ENCODE measurements around the gene DIP2B. TPM values are rescaled to one million over a fixed set of nuclear protein-coding genes. Genes with fewer than 3 reads are reported as not detected.
A peak's percentile ranks its signal among the peaks of the same experiment; 100 is the strongest.

Gene DIP2B
- total RNA-seq, 1 donor from 2014 or later = 22.6 TPM

DNA sequence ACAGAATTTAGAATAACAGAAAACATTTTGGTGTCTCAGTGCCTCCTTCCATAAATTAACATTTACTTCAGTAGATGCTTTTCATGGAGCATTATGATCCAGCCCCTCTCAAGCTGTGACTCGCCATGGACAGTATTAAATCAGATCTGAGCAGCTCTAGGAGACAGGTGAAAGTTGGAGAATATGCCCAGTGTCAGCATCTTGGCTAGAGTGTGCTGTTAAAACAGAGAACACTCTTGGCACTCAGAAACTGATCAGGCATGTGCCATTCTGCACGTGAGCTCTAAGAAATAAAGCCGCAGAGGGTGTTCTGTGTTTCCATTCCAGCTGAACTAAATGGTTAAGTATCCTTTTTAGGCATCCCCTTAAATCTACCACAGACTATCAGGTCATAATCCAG lies 68.0 kb downstream of the DIP2B start:
- DNase-seq (ENCODE audit: low read depth in 2 of 2) = no peak

DNA sequence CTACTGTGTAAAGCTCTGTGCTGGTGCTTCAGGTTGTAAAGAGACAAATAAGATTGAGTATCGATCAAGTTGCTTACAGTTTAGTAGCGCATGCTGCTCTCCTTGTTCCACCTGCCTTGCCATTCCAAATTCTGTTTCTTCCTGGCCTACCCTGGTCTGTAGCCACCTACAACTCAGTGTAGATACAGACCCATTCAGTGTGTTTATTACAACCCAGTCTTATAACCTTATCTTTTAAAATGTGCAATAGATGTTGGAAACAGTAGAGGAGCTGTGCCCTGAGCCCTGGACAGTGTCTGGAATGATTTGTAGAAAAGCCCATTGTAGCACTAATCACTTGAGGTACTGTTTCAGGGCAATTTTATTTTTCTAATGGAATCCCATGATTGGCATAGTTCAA lies 68.5 kb downstream of the DIP2B start:
- DNase-seq (ENCODE audit: low read depth in 2 of 2) = no peak

DNA sequence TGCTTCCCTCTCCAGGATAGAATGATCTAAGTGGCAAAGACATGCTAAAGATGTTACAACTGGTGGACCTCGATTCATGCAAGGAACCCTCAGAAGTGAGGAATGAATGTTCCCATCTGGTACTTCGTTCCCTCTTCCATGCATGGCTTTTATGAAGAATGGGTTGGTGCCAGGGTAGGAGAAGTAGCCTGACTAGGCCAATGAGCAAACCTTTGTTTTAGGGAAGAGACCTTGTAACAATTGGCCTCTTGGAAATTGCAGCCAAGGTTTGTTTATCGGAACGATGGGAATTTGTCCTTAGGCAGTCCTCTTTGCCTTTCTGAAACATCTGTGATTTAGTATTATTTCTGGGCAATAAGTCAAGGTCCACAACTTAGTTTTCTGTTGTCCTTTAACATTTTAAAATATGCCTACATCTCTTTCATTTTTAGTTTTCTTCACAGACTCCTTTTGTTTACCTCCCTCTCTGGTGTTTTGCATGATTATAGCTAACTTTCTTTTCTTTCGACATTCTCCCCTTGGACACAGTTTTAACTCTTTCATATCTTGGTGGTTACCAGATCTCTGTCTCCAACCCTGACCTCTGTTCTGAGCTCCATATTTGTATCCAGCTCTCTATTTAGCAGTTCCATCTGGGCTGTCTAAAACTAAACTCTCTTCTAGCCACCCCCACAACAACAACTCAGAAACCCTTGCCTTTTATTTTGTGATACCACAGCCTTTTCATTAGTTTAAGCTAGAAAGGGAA lies 70.0 kb downstream of the DIP2B start:
- no peak for DNase-seq (ENCODE audit: low read depth in 2 of 2)

DNA sequence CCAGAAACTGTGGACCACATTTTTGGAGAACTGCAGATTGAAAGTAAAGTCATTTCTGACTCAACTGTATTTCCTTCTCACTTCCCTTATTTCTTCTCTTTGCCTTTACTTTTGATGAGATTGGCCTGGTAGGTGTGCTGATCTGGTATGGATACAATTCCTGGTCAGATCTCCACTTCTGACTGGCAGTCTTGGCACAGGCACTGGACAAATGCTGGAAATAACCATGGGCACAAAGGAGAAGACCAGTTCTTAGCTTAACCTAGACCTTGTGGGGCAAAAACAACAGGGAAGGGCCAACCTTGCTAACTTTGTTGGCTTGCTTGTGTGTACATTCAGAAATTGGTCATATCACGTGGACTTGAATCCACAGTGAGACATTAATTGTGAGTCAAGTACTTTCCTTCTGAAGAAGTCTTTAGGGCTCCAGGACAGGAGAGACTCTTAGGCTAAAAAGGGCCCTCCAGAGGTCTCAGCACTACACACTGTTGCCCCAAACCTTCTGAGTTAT lies 75.0 kb downstream of the DIP2B start:
- DNase-seq (ENCODE audit: low read depth in 2 of 2) = no peak

DNA sequence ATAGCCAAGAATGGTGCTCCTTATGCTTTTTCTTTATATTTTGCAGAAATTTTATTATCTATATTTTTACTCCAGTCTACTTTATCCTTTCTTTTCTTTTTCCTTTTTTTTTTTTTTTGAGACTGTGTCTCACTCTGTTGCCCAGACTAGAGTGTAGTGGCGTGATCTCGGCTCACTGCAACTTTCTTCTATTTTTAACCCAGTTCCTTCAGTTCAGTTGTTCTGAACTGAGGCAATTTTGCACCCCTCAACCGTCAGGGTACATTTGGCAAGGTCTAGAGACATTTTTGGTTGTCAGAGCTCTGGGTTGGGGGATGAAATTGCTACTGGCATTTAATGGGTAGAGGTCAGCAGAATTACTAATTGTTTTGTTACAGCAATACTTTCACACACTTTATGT lies 75.7 kb downstream of the DIP2B start:
- DNase-seq (ENCODE audit: low read depth in 2 of 2) = no peak

DNA sequence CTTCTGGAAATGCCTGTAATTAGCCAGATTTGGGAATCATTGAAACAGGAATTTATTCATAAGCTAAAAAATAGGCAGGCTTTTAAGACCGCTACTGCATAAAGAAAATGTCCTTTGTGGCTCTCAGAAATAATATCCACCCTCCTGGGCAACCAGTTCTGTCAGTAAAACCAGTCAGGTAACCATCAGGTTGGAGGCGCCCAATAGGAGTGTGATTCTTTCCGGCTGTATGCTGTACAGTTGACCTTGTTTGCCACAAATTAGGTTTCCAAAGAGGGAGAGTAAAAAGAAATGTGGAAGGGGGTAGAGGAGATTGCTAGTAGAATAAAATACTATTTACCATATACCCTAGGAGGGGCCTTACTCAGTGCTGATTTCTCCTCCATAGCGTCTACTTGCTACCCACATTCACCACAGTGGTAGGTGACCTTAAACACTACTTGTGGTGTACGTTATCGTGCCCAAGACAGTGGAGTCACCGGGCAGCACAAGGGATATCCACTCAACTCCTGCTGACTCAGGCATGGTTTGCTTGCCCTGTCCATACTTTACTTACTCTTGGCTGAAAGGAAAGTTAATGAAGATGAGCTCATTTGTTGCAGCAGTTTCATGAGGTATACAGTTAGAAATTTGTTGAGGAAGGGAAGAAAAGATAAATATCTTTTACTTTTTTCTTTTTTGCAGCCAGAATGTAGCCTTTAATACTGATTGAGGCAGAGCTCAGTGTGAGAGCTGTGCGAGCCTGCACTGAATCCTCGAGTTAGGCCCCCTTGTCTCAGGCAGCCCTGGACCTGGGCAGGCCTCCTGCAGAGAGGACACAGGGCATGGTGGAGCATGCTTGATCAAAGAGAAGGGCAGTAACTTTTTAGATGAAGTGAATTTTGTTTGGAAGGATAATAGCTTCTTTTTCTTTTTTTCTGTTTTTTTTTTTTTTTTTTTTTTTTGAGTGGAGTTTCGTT lies 76.7 kb downstream of the DIP2B start:
- no peak for DNase-seq (ENCODE audit: low read depth in 2 of 2)

DNA sequence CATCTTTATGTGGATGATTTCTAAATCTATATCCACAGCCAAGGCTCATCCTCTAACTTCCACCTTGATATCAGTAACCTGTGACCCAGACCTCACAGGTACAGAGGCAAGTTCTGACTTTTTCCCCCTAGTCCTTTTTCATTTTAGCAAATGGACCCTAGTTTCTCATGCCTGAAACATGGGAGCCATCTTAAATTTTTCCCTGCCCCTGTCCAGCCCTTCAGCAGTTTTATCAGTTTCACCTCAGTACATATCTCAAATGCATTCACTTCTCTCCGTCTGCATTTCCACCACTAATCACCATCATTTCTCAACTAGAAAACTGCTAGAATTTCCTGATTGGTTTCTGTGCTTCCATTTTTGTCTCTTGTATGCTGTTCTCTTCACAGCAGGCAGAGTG lies 79.3 kb downstream of the DIP2B start:
- DNase-seq (ENCODE audit: low read depth in 2 of 2) = no peak

DNA sequence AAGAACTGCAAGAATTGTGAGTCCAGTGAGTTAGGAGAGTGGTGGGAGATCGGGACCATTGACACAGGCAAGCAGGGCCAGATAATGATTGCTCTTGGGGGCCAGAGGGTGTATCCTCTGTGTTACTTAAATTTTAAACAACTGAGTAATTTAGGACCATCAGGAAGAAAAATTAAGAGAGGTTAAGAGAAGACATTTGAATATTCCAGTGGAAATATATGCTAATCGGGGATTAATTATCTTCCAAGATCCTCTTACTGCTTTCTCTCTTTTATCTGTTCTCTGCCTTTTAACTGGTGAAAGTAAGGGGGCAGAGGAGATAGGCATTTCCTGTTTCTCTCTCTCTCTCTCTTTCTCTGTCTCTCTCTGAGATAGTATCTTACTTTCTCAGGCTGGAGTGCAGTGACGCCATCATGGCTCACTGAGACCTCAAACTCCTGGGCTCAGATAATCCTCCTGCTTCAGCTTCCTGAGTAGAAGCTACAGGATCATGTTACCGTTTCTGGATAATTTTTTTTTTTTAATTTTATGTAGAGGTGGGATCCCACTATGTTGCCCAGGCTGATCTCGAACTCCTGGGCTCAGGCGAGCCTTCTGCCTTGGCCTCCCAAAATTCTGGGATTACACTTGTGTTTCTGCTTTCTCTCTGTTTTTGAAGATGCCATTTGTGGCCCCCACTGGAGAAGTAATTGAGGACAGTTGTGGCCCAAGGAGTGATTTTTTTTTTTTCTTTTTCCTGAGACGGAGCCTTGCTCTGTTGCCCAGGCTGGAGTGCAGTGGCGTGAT lies 85.1 kb downstream of the DIP2B start:
- DNase-seq (ENCODE audit: low read depth in 2 of 2) = peak in 1 of 2 donors; percentile 87

DNA sequence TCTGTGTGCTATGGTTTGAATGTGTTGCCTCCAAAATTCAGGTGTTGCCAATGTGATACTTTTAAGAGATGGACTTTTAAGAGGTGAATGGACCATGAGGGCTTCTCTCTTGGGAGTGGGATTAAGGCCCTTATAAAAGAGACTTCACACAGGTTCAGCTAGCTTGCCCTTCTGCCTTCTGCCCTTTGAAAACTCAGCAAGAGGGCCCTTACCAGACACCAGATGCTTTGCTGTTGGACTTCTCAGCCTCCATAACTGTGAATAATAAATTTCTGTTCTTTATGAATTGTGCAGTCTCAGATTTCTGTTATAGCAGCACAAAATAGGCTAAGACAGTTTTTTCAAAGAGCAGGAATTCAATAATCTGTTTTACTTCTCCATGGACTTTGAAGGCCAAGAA lies 86.1 kb downstream of the DIP2B start:
- no peak for DNase-seq (ENCODE audit: low read depth in 2 of 2)

DNA sequence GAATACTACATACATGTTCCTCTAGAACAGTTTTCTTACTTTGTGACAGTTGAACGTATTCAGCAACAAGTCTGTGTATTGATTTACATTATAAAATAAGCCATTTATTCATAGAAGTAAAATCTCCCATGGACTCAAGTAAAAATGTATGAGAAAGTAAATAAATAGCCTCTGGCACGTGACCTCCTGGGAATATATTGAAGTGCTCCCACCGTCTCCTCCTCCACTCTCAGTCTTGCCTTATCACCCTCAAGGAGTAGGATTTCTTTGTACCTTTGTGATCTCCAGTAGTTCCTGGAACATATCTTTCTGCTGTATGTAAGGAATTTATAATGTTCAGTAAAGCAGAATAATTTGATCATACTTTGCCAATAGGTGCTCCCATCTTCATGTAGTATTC lies 90.9 kb downstream of the DIP2B start:
- DNase-seq (ENCODE audit: low read depth in 2 of 2) = no peak

DNA sequence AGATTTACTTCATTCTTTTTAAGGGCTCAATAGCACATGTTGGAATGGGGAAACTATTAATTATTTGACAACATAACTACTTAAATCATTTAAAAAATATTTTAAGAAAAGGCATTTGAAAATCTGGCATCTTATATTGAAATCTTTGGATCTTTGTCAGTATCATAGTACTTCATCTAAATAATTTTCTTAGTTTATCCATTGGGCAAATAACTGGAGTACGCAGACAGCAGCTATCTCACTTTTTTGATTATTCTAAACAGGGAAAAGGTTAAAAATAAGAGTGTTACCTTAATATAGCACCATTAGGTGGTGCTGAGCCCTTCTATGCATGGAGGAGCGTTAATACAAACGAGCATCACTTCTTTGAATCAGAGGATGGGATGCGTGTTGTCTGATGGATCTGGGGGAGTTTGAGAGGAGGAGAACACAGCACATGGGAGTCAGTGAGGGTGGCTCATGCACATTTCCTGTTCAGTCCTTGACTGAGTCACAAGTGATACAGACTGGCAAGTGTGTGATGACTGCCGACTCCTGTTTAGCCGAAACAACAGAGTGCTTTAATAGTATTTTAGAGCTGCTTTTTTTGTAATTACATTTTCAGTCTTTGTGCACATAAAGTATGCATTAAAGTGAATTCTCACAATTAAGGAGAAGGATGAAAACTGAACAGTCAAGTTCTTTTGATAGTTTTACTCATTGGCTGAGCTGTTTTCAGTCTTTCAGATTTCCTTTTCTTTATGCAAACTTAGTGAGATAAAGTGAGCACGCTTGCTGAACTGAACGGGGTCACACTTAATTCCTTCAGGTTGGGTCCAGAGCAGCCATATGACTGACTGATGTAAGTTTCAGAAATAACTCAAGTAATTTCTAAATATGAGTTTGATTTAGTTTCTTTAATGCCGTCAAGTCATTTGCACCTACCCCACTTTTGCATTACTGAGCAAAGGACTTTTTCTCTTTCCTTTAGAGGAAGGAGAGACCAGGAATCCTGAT lies 92.7 kb downstream of the DIP2B start:
- DNase-seq (ENCODE audit: low read depth in 2 of 2) = peak; percentile 41 to 96

DNA sequence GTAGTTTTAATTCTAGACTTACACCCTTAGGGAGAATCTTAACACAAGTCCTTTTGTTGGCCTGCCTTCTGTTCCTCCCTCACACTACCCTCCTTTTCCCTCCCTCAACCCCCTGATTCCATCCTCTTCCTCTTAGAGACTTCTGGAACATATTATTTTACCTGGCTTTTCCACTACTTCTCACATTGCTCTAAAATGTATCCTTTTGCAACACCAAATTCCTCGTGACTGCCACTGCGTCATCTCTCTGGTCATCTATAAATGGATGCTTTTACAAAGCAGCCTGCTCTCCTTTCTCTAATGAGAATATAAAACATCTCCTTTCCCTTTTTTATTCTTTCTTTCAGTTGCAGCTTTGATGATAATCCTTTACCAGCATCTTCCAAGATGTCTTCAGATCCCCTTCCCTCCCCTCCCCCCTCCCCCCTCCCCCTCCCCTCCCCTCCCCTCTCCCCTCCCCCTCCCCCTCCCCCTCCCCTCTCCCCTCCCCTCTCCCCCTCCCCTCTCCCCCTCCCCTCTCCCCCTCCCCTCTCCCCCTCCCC lies 93.6 kb downstream of the DIP2B start:
- DNase-seq (ENCODE audit: low read depth in 2 of 2) = no peak

DNA sequence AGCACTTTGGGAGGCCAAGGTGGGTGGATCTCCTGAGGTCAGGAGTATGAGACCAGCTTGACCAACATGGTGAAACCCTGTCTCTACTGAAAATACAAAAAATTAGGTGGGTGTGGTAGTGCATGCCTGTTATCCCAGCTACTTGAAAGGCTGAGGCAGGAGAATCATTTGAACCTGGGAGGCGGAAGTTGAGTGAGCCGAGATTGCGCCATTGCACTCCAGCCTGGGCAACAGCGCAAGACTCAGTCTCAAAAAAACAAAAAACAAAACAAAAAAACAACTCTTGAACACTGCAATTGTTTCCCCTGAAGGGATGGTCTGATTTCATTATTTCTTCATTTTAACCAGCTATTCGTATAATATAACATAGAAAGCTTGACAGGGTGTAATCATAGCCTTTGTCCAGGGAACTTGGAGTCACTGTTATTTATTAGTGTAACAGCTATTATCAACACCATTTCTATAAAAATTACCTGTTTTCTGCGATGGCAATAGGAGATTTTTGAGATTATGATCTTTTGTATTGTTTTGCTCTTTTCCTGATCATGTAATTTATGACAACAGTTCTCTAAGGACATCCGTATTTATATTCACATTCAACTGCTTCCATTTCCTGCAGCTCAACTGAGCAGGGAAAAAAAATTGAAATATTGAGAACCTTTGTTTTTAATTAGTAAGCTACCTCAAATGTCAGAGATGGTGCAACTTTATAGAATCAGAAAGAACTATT lies 94.7 kb downstream of the DIP2B start:
- peak; percentile 61 to 74 for DNase-seq (ENCODE audit: low read depth in 2 of 2)

DNA sequence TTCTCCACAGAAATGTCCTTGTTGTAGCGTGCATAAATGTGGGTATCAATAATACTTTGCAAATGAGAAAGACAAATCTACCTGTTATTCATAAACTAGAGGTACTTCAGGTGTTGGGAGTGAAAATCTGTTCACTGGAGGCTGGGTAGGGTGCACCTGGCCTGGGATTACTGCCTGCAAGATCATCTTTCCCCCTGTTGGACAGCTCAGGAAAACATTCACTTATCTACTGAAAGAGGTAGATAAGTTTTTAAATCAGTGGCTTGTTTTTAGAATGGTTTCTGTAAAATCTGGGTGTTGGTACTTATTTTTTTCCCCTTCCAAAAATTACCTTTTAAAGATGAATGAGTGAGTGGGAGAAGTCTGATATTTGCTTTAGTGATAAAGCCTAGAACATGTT lies 95.6 kb downstream of the DIP2B start:
- DNase-seq (ENCODE audit: low read depth in 2 of 2) = no peak

DNA sequence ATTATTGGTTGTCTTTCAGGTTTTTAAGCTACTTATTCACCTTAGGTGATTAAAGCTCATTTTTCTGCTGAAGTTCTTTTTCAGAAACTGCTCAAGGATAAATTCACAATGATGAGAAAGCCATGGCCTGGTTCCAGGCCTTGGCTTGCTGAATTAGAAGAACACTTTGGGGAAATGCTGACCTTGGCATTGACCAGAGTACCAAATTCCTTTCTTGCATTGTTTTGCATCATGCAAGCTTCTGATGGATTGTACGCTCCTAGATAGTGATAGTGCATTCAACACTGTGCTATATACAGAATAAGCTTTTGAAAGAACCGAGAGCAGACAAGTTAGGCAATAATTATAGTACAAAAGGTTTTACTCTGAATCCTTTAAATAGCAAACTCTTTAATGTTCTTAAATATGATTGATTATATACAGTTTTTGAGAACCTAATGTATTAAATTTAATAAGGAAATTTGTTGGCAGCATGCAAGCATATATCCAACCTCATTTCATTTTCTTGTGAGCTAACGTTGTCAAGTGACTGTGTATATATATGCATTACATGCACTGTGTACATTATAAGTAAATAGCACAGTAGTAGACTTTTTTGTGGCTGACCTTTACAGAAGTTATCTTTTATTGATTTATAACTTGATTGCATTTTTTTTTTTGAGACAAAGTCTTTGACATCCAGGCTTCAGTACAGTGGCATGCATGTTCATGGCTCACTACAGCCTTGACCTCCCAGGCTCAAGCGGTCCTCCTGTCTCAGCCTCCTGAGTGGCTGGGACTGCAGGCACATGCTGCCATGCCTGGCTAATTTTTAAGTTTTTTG lies 99.2 kb downstream of the DIP2B start:
- peak in 1 of 2 donors; percentile 52 for DNase-seq (ENCODE audit: low read depth in 2 of 2)

DNA sequence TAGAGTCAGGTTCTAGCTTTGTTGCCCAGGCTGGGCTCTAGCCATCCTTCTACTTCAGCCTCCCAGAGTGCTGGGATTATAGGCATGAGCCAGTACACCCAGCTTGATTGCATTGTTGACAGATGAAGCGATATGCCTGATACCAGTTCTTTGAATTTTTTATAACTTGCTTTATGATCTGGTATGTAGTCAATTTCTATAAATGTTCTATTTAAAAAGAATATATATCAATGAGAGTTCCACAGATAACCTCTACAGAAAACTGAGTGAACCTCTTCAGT lies 99.8 kb downstream of the DIP2B start:
- no peak for DNase-seq (ENCODE audit: low read depth in 2 of 2)

DNA sequence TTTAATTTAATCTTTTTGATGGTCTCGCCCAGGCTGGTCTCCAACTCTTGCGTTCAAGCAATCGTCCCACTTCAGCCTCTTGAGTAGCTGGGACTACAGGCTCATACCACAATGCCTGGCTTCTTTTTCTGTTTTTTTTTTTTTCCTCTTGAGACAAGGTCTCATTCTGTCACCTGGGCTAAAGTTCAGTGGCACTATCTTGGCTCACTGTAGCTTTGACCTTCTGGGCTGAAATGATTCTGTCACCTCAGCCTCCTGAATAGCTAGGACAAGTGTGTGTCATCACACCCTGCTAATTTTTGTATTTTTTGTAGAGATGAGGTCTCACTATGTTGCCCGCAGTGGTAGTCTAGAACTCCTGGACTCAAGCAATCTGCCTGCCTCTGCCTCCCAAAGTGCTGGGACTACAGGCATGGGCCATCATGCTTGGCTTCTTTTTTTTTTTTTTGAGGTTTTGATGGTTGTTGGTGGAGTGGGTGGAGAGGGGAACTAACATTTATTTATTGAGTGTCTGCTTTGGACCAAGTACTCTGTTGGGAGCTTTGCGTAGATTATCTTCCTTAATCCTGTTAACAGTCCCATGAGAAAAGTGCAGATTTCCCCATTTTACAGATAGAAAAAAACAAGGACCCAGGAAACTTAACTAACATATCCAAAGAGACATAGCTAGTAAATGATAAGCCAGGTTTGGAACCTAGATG lies 102.0 kb downstream of the DIP2B start:
- DNase-seq (ENCODE audit: low read depth in 2 of 2) = no peak

DNA sequence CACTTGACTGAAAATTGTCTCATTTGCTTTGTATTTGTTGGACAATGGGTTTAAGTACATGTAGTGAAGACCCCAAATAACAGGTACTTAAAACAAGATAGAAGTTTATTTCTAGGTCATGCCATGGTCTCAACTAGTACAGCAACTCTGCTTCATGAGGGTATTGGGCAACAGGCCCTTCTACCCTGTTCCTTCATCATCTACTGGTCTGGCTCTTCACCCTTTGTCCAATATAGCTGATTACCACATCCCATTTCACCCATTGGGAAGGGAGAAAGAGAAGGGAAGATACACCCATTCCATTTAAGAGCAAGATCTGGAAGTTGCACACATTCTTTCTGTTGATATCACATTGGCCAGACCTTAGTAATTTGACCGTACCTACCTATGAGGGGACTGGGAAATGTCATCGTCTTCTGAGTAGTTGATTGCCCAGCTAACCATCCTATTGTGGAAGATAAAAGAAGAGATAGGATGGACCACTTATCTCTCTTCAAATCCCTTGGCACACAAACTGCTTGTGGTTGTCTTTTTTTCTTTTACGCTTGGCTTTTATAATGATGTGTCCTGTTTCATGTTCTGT lies 104.6 kb downstream of the DIP2B start:
- DNase-seq (ENCODE audit: low read depth in 2 of 2) = no peak
